ENCODE data around the gene FAM187B. TPM values are rescaled to one million over a fixed set of nuclear protein-coding genes. Genes with fewer than 3 reads are reported as not detected.

The FAM187B gene
- total and polyA plus RNA-seq, 2 of the 8 experiments (the other 6 are each of a cell fraction or from before 2014, with no cell fraction given) = not detected

- H4K91ac ChIP-seq (replicated peaks; ENCODE audit: insufficient read length, low read length) = no peak overlapping the region
- POLR2A ChIA-PET (ENCODE audit: partially characterized antibody) = interaction anchor here (0.6 to 10.5 kb wide), 6 partner anchors 11 to 146 kb away, joined by 3 to 146 read pairs (median 6); partner anchors contain the start of genes HAMP and LSR
- H3K27me3 ChIP-seq (replicated peaks in 1 of 4; ENCODE audit: control insufficient read depth in 3 of 4, extremely low read depth in 1 of 4, insufficient read depth in 3 of 4, low read length in 3 of 4) = no peaks in the 10 kb centered on the region
- CTCF ChIA-PET (ENCODE audit: partially characterized antibody) = interaction anchor here (0.5 to 2.2 kb wide), 11 partner anchors 9 to 237 kb away, joined by 3 to 14 read pairs (median 3); partner anchors contain the start of gene MAG
- H3K56ac ChIP-seq (replicated peaks; ENCODE audit: insufficient read length, low read depth, low read length) = no peak overlapping the region
- H4K8ac ChIP-seq (ENCODE audit: extremely low read depth, insufficient read depth, low read length) = peak overlapping the region; percentile 92; the same call in 1 of the 2 replicates
- H3K4me1 ChIP-seq (replicated peaks in 1 of 4; ENCODE audit: control insufficient read depth in 3 of 4, insufficient read depth in 4 of 4, low read length in 3 of 4) = peaks cover 0 to 14% (median 8%) of the 10 kb centered on the region in 4 experiments; a peak in 5 of 7 replicates
- H2BK15ac ChIP-seq (ENCODE audit: low read length) = no peak overlapping the region
- FAIRE-seq = no peak
- H3K14ac ChIP-seq (ENCODE audit: insufficient read length) = no peak overlapping the region
- peak in 1 of 2 experiments; percentile 97 for DNase-seq (ENCODE audit: low read depth in 1 of 2, low spot score in 2 of 2)
- 4% methylated on average over 8 of the region's 66 CpGs; no CpG with 5 or more reads in 1 of the 2 experiments for WGBS, 2 experiments (ENCODE audit: extremely low coverage in 1 of 2, insufficient coverage in 1 of 2, insufficient read length in 1 of 2, insufficient replicate concordance in 2 of 2, low coverage in 1 of 2, low lambda C conversion rate in 2 of 2, missing lambda C conversion rate in 1 of 2)
- H3K9ac ChIP-seq (replicated peaks in 1 of 4; ENCODE audit: extremely low read depth in 1 of 4, low read depth in 3 of 4, low read length in 3 of 4) = peak overlapping the region in 3 of 4 experiments; percentile 81 to 93 (median 85); a peak in 5 of 7 replicates
- peaks cover 6% of the 10 kb centered on the region; the same call in 1 of the 2 replicates for H3K79me1 ChIP-seq (ENCODE audit: low read depth, low read length)
- H2BK120ac ChIP-seq (replicated peaks; ENCODE audit: low read depth, low read length) = no peak overlapping the region
- H3K4me3 ChIP-seq (ENCODE audit: extremely low read depth in 1 of 4, insufficient read depth in 2 of 4, low read depth in 3 of 4, low read length in 4 of 4) = peak overlapping the region; percentile 32 to 68 (median 59)
- no peaks in the 10 kb centered on the region for H3K9me3 ChIP-seq (ENCODE audit: insufficient read depth in 2 of 2, low read depth in 1 of 2, low read length in 1 of 2)
- H4K5ac ChIP-seq (ENCODE audit: insufficient read length, low read depth, low read length) = peak overlapping the region; percentile 13
- H3K36me3 ChIP-seq (ENCODE audit: control insufficient read depth in 2 of 4, insufficient read depth in 4 of 4, low read length in 3 of 4) = peaks cover 13 to 36% (median 22%) of the 10 kb centered on the region in 4 experiments; a peak in 7 of 8 replicates
- no peak overlapping the region for H3K23ac ChIP-seq (ENCODE audit: insufficient read length)
- H3K23me2 ChIP-seq (ENCODE audit: low read depth, low read length) = no peaks in the 10 kb centered on the region; the same call in 1 of the 2 replicates
- no peak overlapping the region for H2AK5ac ChIP-seq (ENCODE audit: low read depth, low read length)
- peak overlapping the region; percentile 0 to 83; a peak in 3 of 4 replicates for H3K4me2 ChIP-seq (ENCODE audit: insufficient read depth in 1 of 2, low read depth in 2 of 2, low read length in 2 of 2)
- no peak overlapping the region for H2BK20ac ChIP-seq (ENCODE audit: low read length)
- peak overlapping the region; percentile 93 for H3K27ac ChIP-seq (ENCODE audit: low read depth, low read length)
- H3K79me2 ChIP-seq (ENCODE audit: control insufficient read depth in 1 of 2, insufficient read depth in 2 of 2, low read length in 2 of 2) = 0 out of 4 replicates have a peak, but pooled peaks cover 0 to 5% of the 10 kb centered on the region in 2 experiments
- H2BK12ac ChIP-seq (ENCODE audit: low read depth, low read length) = no peak overlapping the region
- peaks cover 2 to 18% of the 10 kb centered on the region in 2 experiments for H4K20me1 ChIP-seq (replicated peaks in 1 of 2; ENCODE audit: control insufficient read depth in 1 of 2, insufficient read depth in 2 of 2, low read length in 2 of 2)
- peak overlapping the region; percentile 75; the same call in 1 of the 2 replicates for H2BK5ac ChIP-seq (ENCODE audit: low read depth, low read length)
- no peak overlapping the region; the same call in 1 of the 2 replicates for H3K18ac ChIP-seq (ENCODE audit: extremely low read depth, low read length)
- H2AFZ ChIP-seq (ENCODE audit: low read length) = no peak overlapping the region
- no peak overlapping the region for H3K4ac ChIP-seq (replicated peaks; ENCODE audit: insufficient read length, low read depth, low read length)
- TF ChIP-seq USF2 (IDR thresholded peaks at IDR 0.05; ENCODE audit: low read length) (peak; percentile 17; the same call in 1 of the 2 replicates), KDM1A (IDR thresholded peaks at IDR 0.05; ENCODE audit: borderline replicate concordance, low read length) (no peak), CBX5 (IDR thresholded peaks at IDR 0.05; ENCODE audit: low read depth, low read length) (no peak), JUN (IDR thresholded peaks at IDR 0.05; ENCODE audit: low read depth, low read length) (no peak), POU5F1 (IDR thresholded peaks at IDR 0.05; ENCODE audit: low read depth, low read length) (no peak), BCL11A (IDR thresholded peaks at IDR 0.05; ENCODE audit: low read depth in 2 of 2, low read length in 2 of 2) (no peak), SIX5 (IDR thresholded peaks at IDR 0.05; ENCODE audit: low read depth, low read length) (no peak), NRF1 (IDR thresholded peaks at IDR 0.05; ENCODE audit: low read depth, low read length) (no peak), POLR2A (IDR thresholded peaks at IDR 0.05; ENCODE audit: control extremely low read depth in 1 of 2, low read depth in 2 of 2, low read length in 2 of 2) (peak in 1 of 2 experiments; percentile 50; a peak in 2 of 3 replicates), TBP (IDR thresholded peaks at IDR 0.05; ENCODE audit: low read depth, low read length) (peak; percentile 75; the same call in 1 of the 2 replicates)
Observed at GRCh38 chr19:35269438-35270117, 41.0 kb upstream of the FAM187B start.
